ENCODE results near the gene UST.
"Not testable (repeated sequence)": the region's sequence is repeated elsewhere in the genome, so short reads cannot be mapped to it uniquely, and the experiment has no call there.

The UST gene

DNA sequence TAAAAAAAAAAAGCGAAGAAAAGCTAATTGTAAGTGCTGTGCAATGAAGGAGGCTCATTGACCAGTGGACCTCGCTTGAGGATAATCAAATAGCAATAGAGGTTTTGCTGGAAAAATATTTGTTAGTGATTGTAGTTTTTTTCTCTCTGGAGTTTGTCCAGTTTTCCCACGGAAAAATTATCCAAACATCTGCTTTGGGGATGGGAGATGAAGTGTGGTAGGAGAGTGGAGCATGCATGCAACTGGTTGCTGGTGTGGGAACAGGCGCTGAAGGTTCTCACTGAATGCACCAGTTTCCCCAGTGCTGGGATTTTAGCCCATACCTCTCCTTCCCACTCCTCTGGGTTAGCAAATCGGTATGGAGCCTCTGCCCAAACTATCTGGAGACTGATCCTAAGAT, 288.9 kb downstream of the UST start:
- Histone ChIP-seq H3K27ac (no peak overlapping the region), H3K27me3 (replicated peaks) (no peaks in the 10 kb centered on the region), H3K36me3 (replicated peaks) (no peaks in the 10 kb centered on the region), H3K4me3 (ENCODE audit: low read depth, low read length) (no peak overlapping the region)
- DNase-seq: no peak
- TF ChIP-seq, protein P1, sequence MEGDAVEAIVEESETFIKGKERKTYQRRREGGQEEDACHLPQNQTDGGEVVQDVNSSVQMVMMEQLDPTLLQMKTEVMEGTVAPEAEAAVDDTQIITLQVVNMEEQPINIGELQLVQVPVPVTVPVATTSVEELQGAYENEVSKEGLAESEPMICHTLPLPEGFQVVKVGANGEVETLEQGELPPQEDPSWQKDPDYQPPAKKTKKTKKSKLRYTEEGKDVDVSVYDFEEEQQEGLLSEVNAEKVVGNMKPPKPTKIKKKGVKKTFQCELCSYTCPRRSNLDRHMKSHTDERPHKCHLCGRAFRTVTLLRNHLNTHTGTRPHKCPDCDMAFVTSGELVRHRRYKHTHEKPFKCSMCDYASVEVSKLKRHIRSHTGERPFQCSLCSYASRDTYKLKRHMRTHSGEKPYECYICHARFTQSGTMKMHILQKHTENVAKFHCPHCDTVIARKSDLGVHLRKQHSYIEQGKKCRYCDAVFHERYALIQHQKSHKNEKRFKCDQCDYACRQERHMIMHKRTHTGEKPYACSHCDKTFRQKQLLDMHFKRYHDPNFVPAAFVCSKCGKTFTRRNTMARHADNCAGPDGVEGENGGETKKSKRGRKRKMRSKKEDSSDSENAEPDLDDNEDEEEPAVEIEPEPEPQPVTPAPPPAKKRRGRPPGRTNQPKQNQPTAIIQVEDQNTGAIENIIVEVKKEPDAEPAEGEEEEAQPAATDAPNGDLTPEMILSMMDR (IDR thresholded peaks at IDR 0.05; ENCODE audit: low read depth, low read length, missing control alignments): no peak
- in situ Hi-C loops (cut with HindIII; ENCODE audit: low pct_ligation_motif_present, low sequenced_read_pairs): no loop called here

DNA sequence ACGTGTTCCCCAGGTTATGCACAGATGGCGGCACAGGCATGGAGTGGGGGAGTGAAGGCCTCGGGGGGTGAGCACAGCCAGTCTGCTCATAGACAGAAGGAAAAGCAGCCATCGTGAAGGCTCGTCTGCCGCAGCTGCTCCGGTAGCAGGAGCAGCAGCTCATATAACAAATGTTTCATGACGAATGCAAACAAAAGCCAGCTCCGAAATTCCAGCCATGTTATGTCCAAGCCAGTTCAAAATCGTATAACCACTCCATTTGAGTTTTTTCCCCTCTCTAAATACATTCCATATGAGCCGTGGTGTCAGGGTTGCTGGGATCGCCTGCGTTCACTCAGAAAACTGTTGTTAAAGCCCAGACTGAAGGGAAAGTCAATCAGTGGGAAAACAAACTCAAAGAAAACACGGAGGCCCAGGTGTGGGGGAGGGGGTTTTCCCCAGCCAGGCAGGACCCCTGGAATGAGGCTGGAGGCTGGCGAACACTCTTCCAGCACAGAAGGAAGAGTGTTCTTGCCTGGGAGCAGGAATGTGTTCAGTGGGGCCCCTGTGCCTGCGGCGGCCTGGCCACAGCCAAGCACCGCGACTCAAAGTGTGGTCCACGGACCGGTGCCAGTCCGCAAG, 290.3 kb downstream of the UST start:
- DNase-seq: peak; percentile 40
- Histone ChIP-seq H3K27ac (peak overlapping the region; percentile 48), H3K36me3 (replicated peaks) (no peaks in the 10 kb centered on the region), H3K4me3 (ENCODE audit: low read depth, low read length) (no peak overlapping the region), H3K27me3 (replicated peaks) (no peaks in the 10 kb centered on the region)
- in situ Hi-C loops (cut with HindIII; ENCODE audit: low pct_ligation_motif_present, low sequenced_read_pairs): no loop called here
- TF ChIP-seq, protein P1 (IDR thresholded peaks at IDR 0.05; ENCODE audit: low read depth, low read length, missing control alignments): no peak

DNA sequence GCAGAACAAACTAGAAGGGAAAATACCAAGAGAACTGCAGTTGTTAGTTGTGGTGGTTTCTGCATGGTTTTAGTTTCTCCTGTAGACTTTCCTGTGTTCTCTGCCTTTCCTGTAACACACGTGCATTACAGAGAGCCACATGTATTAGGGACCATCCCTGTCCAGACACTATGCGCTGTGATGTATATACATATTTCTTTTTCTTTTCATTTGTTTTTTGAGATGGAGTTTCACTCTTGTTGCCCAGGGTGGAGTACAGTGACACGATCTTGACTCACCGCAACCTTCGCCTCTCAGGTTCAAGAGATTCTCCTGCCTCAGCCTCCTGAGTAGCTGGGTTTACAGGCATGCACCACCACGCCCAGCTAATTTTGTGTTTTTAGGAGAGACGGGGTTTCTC, 292.2 kb downstream of the UST start:
- H3K27ac ChIP-seq; in situ Hi-C loops (cut with HindIII; ENCODE audit: low pct_ligation_motif_present, low sequenced_read_pairs); H3K4me3 ChIP-seq (ENCODE audit: low read depth, low read length); H3K36me3 ChIP-seq (replicated peaks); DNase-seq; H3K27me3 ChIP-seq (replicated peaks): not testable (repeated sequence)

DNA sequence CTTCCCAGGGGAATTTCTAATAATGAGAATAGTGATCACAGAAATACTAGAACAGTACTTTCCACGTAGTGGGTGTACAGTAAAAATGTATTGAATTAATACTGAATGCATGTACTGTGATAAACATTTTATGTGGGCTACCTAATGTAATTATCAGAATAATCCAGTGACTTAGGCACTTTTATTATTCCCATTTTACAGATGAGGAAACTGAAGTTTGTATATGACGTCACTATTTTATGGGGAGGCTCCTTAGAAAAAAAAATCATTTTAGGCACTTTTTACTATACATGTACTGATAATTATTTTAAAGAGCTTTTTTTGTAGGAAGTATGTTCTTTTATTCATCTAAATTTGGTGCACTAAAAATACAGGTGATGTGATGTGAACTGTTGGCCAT, 295.1 kb downstream of the UST start:
- no peak overlapping the region for H3K4me3 ChIP-seq (ENCODE audit: low read depth, low read length)
- in situ Hi-C loops (cut with HindIII; ENCODE audit: low pct_ligation_motif_present, low sequenced_read_pairs): no loop called here
- H3K27ac ChIP-seq: no peak overlapping the region
- no peaks in the 10 kb centered on the region for H3K27me3 ChIP-seq (replicated peaks)
- no peaks in the 10 kb centered on the region for H3K36me3 ChIP-seq (replicated peaks)
- no peak for DNase-seq
- TF ChIP-seq, protein P1 (IDR thresholded peaks at IDR 0.05; ENCODE audit: low read depth, low read length, missing control alignments): no peak

DNA sequence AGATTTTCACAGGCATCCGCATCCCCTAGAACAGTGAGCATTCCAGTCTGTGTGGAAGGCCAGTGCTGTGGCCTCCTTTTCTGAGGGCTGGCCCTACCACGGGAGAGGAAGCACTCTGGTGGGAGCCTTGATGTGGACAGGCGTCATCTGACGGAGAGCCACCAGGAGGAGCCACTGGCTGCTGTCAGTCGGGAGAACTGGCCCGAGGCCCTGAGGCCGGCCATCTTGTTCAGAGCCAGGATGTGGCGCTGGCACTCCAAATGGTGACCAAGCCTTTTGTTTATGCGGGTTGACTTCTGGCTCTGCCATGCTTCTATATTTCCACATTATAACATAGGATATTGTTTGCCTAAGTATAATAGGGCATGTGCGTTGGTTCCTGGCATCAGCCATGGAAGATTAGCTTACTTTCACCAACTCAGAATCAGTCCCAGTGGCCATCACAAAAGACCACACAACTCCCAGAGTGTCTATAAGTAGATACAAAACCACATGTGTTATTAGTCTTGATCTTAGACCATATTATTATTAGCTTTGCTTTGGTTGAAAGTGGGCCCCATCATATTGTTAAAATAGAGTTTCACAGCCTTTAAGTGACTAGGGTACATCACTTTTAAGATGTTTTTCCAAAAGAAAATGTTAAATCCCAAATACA, 296.8 kb downstream of the UST start:
- in situ Hi-C loops (cut with HindIII; ENCODE audit: low pct_ligation_motif_present, low sequenced_read_pairs): no loop called here

DNA sequence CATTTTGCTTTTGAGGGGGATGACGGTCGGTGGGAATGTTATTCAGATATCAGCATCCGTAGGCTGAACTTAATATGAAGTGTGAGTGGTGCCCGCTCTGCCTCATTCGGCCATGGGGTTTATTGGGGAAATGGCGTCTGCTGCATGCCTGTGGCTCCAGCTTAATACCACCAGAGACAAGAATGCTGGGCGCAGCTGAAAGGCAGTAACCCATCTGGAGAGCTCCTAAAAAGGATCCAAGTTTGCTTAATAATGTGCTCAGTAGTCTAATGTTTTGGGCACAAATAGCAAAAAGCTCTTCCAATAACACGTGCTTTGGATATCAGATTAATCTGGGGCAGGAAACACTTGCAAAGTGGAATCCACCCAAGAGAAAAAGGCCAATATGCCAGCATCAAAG, 297.7 kb downstream of the UST start:
- TF ChIP-seq, protein P1 (IDR thresholded peaks at IDR 0.05; ENCODE audit: low read depth, low read length, missing control alignments): no peak
- in situ Hi-C loops (cut with HindIII; ENCODE audit: low pct_ligation_motif_present, low sequenced_read_pairs): no loop called here
- Histone ChIP-seq H3K4me3 (ENCODE audit: low read depth, low read length) (no peak overlapping the region), H3K27me3 (replicated peaks) (no peaks in the 10 kb centered on the region), H3K27ac (no peak overlapping the region), H3K36me3 (replicated peaks) (no peaks in the 10 kb centered on the region)
- no peak for DNase-seq

More for the DNA sequence above, 296.8 kb downstream of the UST start:
- Histone ChIP-seq H3K27ac (no peak overlapping the region), H3K36me3 (replicated peaks) (no peaks in the 10 kb centered on the region), H3K27me3 (replicated peaks) (no peaks in the 10 kb centered on the region), H3K4me3 (ENCODE audit: low read depth, low read length) (no peak overlapping the region)
- TF ChIP-seq, protein P1 (IDR thresholded peaks at IDR 0.05; ENCODE audit: low read depth, low read length, missing control alignments): peak; percentile 68
- peak; percentile 22 for DNase-seq
